Measurements from ENCODE around the gene RABGAP1L.

GRCh38 chr1:174871886-174872285 is 712.6 kb downstream of the RABGAP1L start:
- TF ChIP-seq POLR2A (IDR thresholded peaks at IDR 0.05; ENCODE audit: low read length) (no peak), GATA1 (IDR thresholded peaks at IDR 0.05; ENCODE audit: low read depth, low read length) (no peak)

All from erythroblast (primary cell).